ENCODE measurements around the gene CFAP119.
"Not testable (repeated sequence)": the region's sequence is repeated elsewhere in the genome, so short reads cannot be mapped to it uniquely, and the experiment has no call there.

CFAP119 gene

DNA sequence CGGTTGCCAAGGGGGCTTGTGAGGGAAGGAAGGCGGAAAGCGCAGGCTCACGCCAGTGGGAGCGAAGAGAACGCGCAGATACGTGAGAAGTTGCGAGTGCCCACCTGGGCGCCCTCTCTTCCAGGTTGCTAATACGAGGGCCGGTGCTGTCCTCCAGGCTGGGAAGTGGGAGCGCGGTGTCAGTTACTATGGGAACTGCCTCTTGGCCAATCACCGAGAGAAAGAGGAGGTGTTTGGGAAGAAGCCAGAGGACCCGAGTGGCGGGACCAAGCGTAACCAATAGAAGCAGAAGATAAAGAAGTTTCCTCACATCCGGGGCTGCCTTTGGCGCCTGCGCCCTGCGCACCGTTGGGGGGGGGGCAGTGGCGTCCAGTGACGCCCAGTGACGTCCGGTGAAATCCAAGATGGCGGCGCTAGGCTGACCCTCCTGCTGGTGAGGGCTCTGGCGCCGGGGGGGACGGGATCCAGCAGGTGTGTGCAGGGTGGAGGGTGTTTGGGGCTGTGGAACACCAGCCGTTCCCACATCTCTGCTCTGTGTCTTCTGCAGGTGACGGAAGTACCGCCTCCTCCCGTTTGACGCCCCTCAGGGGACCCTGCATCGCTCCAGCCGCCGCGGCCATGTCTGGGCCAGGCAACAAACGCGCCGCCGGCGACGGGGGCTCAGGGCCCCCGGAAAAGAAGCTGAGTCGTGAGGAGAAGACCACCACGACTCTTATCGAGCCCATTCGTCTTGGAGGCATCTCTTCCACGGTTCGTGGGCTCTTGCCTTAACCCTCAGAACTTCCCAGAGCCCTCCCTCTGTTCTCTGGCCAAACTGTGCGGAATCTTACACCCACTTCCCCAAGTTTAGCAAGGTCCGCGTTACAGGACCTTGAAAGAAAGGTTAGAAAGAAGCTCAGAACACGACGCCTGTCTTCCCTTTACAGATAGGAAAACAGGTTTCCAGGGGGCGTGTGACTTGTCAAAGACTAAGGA is at the start of gene CFAP119, which contains the start of gene RNF40:
TSS of gene CFAP119 (minus strand) at position 135 of the 975 bp plus-strand sequence. CDS start 314 bp downstream, outside the sequence.
TSS of gene RNF40 (plus strand) at position 395 of the 975 bp plus-strand sequence. CDS start at position 619, 224 bp downstream.
- DNase-seq (ENCODE audit: extremely low spot score, insufficient read length, low read depth) (peak; percentile 98), FAIRE-seq (peak; percentile 99)

DNA sequence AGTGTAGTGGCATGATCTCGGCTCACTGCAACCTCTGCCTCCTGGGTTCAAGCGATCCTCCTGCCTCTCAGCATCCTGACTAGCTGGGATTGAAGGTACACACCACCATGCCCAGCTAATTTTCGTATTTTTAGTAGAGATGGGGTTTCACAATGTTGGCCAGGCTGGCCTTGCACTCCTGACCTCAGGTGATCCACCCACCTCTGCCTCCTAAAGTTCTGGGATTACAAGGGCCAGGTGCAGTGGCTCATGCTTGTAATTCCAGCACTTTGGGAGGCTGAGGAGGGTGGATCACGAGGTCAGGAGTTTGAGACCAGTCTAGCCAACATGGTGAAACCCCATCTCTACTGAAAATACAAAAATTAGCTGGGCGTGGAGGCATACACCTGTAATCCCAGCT is 47.8 kb upstream of the CFAP119 start:
- FAIRE-seq: not testable (repeated sequence)

DNA sequence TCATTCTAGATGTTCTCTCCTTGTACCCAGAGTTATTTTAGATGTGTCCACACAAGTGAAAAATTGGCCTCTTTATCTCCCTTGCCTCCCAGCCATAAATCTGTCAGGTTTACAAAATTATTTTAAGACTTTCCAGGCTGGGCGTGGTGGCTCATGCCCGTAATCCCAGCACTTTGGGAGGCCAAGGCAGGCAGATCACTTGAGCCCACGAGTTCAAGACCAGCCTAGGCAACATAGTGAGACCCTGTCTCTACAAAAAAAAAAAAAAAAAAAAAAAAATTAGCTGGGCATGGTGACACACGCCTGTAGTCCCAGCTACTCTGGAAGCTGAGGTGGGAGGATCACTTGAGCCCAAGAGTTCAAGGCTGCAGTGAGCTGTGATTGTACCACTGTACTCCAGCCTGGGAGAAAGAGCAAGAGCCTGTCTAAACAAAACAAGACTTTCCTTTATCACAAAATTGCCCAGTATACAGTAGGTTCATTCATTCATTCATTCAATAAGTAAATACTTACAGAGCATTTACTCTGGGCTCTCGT is 47.1 kb upstream of the CFAP119 start:
- not testable (repeated sequence) for FAIRE-seq; DNase-seq (ENCODE audit: extremely low spot score, insufficient read length, low read depth)

More for the DNA sequence above, 47.8 kb upstream of the CFAP119 start:
- not testable (repeated sequence) for DNase-seq (ENCODE audit: extremely low spot score, insufficient read length, low read depth)

DNA sequence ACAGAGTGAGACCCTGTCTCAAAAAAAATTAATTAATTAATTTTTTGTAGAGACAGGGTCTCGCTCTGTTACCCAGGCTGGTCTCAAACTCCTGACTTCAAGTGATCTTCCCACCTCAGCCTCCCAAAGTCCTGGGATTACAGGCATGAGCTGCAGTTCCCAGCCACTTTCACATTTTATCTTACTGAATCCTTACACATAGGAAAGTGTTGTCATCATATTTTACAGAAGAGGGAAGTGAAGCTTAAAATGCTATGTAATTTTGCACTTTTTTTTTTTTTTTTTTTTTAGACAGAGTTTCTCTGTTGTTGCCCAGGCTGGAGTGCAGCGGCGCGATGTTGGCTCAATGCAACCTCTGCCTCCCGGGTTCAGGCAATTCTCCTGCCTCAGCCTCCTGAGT is 46.3 kb upstream of the CFAP119 start:
- FAIRE-seq: no peak
- DNase-seq (ENCODE audit: extremely low spot score, insufficient read length, low read depth): no peak

DNA sequence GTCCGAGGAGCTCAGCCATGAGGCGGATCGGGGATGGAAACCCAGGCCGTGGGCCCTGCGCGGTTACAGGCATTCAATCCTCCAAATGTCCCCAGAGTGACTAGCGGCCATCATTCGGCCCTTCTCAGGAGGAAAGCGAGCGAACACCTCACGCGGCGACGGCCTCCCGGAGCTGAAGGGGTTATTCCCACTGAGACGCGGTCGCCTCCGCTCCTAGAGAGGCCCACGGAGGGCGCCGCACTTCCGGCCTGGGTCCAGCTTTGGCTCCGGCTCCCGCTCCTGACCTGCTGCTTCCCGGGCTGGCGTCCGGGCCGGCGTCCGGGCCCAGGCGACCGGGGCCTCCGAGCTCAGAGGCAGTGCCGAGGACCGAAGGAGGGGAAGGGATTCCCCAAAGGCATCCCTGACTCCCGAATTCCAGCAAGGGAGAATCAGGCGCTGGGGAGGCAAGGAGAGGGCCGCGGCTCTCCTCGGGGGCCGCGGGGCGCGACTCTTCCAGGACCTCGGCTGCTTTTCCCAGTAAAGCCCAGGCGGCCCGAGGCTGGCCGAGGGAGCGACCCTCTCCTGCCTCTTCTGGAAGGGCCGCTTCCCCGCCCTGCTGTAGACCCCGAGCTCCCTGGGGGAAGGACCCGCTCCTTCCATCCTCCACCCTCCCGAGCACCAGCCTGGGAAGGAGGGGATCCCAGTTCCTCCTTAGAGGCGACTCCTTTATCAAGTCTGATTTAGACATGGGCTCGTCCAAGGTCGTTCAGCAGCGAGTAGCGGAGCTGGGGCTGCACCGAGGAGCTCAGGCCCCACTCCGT is 43.7 kb upstream of the CFAP119 start:
- no peak for DNase-seq (ENCODE audit: extremely low spot score, insufficient read length, low read depth)
- no peak for FAIRE-seq

DNA sequence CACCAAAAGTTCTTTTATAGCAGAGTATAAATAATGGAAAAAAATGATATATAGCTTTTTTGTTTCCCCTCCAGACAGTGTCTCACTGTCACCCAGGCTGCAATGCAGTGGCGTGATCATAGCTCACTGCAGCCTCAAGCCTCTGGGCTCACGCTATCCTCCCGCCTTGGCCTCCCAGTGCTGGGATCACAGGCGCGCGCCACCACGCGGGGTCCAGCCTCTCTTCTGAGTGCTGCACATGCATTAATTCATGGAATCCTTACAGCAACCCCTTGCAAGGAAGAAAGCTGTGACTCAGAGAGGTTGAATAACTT is 43.2 kb upstream of the CFAP119 start:
- no peak for FAIRE-seq
- no peak for DNase-seq (ENCODE audit: extremely low spot score, insufficient read length, low read depth)

DNA sequence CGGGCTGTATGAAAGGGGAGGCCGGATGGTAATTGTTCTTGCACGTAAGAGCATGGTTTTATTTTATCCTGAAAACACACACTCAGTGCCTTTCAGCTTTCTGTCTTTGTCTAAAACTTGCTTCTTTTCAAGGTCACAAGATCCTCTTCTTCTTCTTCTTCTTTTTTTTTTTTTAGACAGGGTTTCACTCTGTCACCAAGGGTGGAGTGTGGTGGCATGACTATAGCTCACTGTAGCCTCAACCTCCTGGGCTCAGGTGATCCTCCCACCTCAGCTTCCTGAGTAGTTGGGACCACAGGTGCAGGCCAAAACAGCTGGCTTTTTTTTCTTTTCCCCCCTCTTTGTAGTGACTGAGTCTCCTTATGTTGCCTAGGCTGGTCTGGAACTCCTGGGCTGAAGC is 41.1 kb upstream of the CFAP119 start:
- FAIRE-seq (no peak), DNase-seq (ENCODE audit: extremely low spot score, insufficient read length, low read depth) (no peak)

DNA sequence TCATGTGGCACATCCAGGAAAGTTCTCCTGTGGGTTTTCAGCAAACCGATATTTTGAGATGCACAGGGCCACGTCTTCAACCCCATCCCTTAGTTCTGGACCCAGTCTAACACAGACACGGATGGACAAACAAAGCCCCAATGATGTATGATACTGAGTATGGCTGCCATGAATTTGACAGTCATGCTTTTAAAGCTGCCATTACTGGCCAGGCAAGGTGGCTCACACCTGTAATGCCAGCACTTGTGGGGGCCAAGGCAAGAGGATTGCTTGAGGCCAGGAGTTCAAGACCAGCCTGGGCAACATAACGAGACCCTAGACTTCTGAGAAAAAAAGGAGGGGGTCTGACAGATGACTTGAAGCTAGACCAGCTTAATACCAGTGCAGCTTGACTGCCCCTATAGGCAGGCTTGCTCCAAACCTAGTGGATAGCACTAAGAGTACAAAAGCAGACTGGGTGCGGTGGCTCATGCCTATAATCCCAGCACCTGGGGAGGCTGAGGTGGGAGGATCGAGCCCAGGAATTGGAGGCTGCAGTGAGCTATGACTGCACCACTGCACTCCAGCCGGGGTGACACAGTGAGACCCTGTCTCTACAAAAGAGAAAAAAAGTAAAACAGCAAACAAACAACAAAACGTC is 35.9 kb upstream of the CFAP119 start:
- no peak for DNase-seq (ENCODE audit: extremely low spot score, insufficient read length, low read depth)
- FAIRE-seq: no peak

DNA sequence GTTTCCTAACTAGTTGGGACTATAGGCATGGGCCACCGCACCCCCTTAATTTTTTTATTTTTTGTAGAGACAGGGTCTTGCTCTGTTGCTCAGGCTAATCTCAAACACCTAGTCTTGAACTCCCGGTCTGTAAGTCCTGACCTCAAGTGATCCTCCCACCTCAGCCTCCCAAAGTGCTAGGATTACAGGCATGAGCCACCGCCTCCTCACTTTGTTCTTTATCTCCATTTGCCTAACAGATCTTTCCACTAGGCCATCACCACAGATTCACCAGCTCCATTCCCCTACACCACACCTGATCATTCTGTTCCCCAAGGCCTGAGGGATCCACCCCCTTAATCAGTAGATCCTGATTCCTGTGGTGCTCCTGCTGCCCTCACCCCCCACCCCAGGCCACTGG is 32.8 kb upstream of the CFAP119 start:
- FAIRE-seq: no peak
- DNase-seq (ENCODE audit: extremely low spot score, insufficient read length, low read depth): no peak

DNA sequence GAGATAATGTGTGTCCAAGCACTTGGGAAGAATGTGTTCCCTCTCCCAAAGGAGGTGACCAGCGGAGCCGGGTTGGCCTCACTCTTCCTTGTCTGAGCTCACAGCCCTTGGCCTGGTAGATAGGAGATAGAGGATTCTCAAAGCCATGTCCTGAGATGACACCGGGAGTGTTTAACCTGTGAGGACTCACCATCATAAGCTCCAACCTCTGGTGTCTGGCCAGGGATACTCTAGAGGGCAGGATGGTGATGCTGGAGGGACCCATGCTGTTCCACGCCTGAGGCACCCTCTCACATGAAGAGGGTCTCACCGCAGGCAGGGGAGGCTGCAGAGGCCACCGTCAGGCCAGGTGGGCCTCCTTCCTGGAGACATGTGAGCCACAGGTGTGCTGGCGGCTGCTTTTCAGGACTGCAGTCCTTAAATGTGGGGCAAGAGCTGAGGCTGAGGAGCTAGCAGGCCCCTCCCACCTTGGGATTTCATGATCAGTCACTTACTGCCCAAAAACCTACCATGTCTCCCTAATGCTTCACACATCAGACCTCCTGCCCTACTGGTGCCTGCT is 31.7 kb upstream of the CFAP119 start:
- no peak for DNase-seq (ENCODE audit: extremely low spot score, insufficient read length, low read depth)
- FAIRE-seq: no peak

DNA sequence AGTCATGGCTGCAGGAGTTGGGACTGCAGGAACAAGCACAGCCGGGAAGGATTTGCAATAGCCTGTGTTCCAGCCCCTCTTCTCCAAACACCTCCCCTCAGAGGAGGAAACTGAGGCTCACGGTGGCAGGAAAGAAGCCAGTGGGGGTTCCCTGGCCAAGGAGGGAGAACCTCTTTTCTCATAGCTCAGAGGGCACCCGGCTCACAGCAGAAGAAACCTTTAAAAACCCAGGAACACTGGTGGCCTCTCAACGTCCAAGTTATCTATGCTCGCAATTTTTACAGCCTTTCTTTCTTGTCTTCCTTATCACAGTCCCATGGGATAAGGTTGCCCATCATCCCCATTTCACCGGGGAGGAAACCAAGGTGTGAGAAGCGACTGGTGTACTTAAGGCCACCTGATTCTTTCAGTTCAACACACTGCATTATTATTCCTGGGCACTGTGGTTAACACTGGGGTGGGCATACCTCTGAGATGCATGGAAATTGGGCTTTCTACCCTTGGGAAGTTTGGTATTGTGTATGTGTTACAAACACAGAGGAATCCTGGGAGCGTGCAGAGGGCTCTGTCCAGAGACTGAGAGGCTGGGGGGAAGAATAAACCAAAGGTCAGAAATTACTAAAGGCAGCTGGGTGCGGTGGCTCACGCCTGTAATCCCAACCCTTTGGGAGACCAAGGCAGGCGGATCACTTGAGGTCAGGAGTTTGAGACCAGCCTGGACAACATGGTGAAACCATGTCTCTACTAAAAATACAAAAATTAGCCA is 25.9 kb upstream of the CFAP119 start:
- FAIRE-seq: no peak

DNA sequence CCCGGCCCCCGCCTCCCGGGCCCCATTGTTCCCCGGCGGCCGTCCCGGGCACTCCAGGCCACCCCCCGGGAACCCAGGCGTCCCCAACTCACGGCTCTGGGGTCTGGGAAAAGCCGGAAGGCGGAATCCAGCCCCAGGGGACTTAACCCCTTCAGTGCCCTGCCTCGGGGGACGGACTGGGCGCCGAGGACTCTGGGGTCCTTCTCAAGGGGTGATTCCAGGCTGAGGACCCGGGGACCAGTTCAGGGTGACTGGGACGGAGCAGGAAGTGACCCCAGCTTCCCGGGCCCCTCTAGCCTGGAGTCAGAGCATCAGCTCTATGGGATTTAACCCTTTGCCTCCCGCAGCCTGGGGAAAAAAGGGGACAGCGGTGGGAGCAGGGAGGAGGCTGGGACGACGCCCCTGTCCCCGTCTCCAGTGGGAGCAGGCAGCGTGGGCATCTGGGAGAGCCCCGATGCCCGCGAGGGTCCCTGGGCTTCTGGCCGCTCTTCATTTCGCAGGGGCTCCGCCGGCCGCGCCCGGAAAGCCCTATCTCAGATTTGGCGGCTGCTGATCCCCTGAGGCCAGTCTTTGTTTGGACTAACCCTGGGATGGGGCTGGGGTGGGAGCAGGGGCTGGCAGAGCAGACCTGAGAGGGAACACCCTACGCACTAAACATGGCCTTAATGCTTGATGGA is 25.2 kb upstream of the CFAP119 start, which contains the start of gene ZNF629:
TSS of gene ZNF629 (minus strand) at position 270 of the 677 bp plus-strand sequence. CDS start 2,723 bp downstream, outside the sequence.
- DNase-seq (ENCODE audit: extremely low spot score, insufficient read length, low read depth): no peak
- FAIRE-seq: no peak

More for the DNA sequence above, 25.9 kb upstream of the CFAP119 start:
- DNase-seq (ENCODE audit: extremely low spot score, insufficient read length, low read depth): no peak

DNA sequence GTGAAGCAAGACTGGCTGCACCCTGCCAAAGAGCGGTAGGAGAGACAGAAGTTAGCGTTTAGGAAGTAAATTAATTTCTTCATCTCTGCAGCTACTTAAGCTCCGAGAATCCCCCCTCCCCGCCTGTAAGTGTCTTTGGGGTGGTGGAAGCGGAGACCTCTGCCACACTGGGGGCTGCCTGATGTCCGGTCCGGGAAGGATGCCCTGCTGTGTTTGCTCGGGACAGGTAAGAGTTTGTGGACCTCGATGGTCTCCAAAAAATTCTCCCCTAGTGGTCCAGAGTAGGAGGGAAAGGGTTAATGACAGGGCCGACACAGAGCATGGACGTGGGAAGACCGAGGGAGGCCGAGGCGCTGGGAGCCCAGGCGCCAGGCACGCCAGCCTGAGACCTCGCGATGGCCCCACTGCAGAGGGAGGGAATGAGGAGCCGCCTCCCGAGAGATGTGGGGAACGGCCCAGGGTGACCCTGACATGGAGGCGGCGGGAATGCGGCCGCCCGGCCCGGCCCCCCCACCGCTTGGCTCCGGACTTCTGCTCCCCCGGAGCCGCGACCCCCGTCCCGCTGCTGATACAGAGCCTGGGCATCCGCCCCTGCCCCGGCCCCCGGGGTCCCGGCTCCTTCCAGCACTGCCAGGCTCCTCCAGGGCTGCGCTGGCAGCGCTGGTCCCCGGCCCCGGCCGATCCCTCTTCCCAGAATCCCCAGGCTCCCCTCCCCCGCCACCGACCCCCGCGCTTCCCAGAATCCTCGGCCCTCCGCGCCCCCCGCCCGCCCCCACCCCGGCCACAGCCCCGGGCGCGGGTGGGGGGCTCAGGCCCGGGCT is 24.5 kb upstream of the CFAP119 start:
- DNase-seq (ENCODE audit: extremely low spot score, insufficient read length, low read depth): no peak

DNA sequence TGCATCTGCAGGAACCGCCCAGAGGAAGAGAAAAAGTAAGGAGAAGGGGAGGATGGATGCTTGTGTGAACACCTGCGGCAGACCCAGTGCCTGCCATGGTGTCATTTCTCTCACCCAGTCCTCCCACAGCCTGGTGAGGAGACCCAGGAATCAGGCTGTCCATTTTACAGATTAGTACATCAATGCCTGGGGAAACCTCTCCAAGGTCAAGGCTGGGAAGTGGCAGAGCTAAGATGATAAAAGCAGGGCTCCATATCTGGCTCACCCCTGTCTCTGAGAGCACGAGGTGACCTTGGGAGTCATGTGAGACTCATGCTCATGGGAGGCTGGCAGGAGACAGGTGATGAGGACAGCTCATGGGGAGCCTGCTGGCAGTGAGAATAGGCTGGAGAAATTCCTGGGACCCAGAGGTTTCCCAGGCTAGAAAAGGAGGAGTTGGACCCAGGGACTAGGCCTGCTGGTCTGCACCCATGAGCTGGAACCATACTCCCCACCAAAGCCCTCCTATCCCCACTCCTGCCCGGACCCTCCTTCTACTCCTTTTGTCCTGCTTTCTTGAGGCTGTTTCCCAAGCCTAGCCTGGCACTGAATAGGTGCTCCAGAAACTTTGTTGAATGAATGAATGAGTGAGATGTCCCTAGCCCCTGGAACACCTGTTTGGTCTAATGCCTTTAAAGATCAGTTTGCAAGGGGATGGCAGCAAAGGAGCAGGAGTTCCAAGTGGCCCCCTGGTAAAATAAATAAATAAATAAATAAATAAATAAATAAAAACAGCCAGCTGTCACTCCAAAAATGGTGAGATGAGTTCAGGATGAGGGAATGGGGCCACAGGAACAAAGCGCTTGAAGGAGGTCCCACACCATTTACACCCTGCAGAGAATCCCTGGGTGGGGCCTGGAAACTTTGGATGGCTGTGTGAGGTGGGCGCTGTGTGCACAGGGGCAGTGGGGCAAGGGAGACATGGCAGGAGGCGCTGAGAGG is 23.6 kb upstream of the CFAP119 start:
- no peak for DNase-seq (ENCODE audit: extremely low spot score, insufficient read length, low read depth)
- no peak for FAIRE-seq

More for the DNA sequence above, 24.5 kb upstream of the CFAP119 start:
- no peak for FAIRE-seq

DNA sequence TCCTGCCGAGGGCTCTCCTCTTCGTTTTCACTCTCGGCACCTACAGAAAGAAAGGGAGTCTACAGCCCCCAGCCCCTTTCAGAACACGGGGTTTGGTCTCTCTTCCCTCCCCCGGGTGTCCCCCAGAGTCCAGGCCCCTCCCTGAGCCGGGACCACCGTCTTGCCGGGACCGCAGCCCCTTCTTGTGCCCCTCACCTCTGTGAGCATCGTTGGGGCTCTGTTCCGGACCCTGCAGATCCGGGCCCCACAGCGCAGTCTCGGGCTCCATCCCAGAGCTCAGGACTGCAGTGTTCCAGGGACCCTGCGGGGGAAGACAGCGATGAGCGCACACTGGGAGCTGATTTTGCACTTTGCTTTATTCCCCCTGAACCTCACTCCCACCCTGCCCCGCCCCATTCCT is 22.4 kb upstream of the CFAP119 start:
- DNase-seq (ENCODE audit: extremely low spot score, insufficient read length, low read depth) (no peak), FAIRE-seq (no peak)
